CD14-positive monocyte (primary cell): Measurements from ENCODE around the gene MTA2. TPM values are rescaled to one million over a fixed set of nuclear protein-coding genes. Genes with fewer than 3 reads are reported as not detected.

Experiments
- DNase-seq, 3 donors: peaks; one replicate each; pipeline ENCODE4 v3.0.0-alpha.2; 2011 to 2022
- H2AFZ ChIP-seq: 2 replicates; pipeline ENCODE4 v1.6.0; 2012; ENCODE audit warnings: mild to moderate bottlenecking, low read depth, low read length, inconsistent platforms; ENCODE audit not compliant: insufficient read depth, poor library complexity, severe bottlenecking
- H3K27ac ChIP-seq, 2 donors: 1 replicate in 1 of 2; 2 replicates in 1 of 2; pipeline ENCODE4 v1.5.1; 2012 to 2013; ENCODE audit warnings: low read length in 2 of 2, control low read depth in 1 of 2, inconsistent platforms in 1 of 2, low read depth in 1 of 2, mild to moderate bottlenecking in 1 of 2
- H3K27me3 ChIP-seq, 2 donors: one replicate each; pipeline versions ENCODE4 v1.6.0 to v1.6.1; 2011 to 2013; ENCODE audit warnings: low read length in 2 of 2; ENCODE audit not compliant: control insufficient read depth in 2 of 2, insufficient read depth in 2 of 2
- H3K36me3 ChIP-seq, 2 donors: replicated peaks in 1 of 2; 1 replicate in 1 of 2; 2 replicates in 1 of 2; pipeline versions ENCODE4 v1.5.1 to v1.6.1; 2012 to 2013; ENCODE audit warnings: low read length in 2 of 2, control low read depth in 1 of 2, inconsistent platforms in 1 of 2, mild to moderate bottlenecking in 1 of 2; ENCODE audit not compliant: insufficient read depth in 2 of 2, control insufficient read depth in 1 of 2
- H3K4me1 ChIP-seq, 2 donors: 1 replicate in 1 of 2; 2 replicates in 1 of 2; pipeline versions ENCODE4 v1.5.1 to v1.6.1; 2012 to 2013; ENCODE audit warnings: low read length in 2 of 2, control low read depth in 1 of 2, inconsistent platforms in 1 of 2, mild to moderate bottlenecking in 1 of 2, moderate library complexity in 1 of 2; ENCODE audit not compliant: insufficient read depth in 2 of 2, control insufficient read depth in 1 of 2
- H3K4me2 ChIP-seq: replicated peaks from 2 replicates; pipeline ENCODE3; 2012; ENCODE audit warnings: low read length, moderate library complexity, mild to moderate bottlenecking; ENCODE audit not compliant: poor library complexity, severe bottlenecking; ENCODE audit errors: extremely low read depth
- H3K4me3 ChIP-seq, 3 experiments: fragments of 200-600 bp in 1 of 3; sonication (generic) in 1 of 3; replicated peaks in 1 of 3; 1 replicate in 2 of 3; 2 replicates in 1 of 3; pipeline ENCODE4 v1.5.1; 2011 to 2013; ENCODE audit warnings: low read length in 3 of 3, mild to moderate bottlenecking in 3 of 3, control low read depth in 2 of 3, low read depth in 2 of 3, inconsistent platforms in 1 of 3, moderate library complexity in 1 of 3
- H3K79me2 ChIP-seq: 2 replicates; pipeline ENCODE4 v1.6.0; 2012; ENCODE audit warnings: mild to moderate bottlenecking, control low read depth, inconsistent platforms, low read length, moderate library complexity; ENCODE audit not compliant: insufficient read depth
- H3K9ac ChIP-seq: 2 replicates; pipeline ENCODE4 v1.6.0; 2017; ENCODE audit warnings: low read length, mild to moderate bottlenecking; ENCODE audit not compliant: insufficient read depth, poor library complexity, severe bottlenecking
- H3K9me3 ChIP-seq, 2 donors: replicated peaks in 1 of 2; 1 replicate in 1 of 2; 2 replicates in 1 of 2; pipeline versions ENCODE4 v1.5.1 to v1.6.1; 2012 to 2013; ENCODE audit warnings: low read length in 2 of 2, control low read depth in 1 of 2; ENCODE audit not compliant: control insufficient read depth in 1 of 2, insufficient read depth in 1 of 2
- H4K20me1 ChIP-seq: 2 replicates; pipeline ENCODE4 v1.6.0; 2012; ENCODE audit warnings: mild to moderate bottlenecking, low read length, control low read depth, moderate library complexity; ENCODE audit not compliant: insufficient read depth
- H3K27ac Mint-ChIP-seq, 7 donors: one replicate each; pipeline ENCODE4 v1.8.0; 2020; ENCODE audit warnings: mild to moderate bottlenecking in 7 of 7, mixed read lengths in 7 of 7, moderate library complexity in 6 of 7, inconsistent platforms in 2 of 7
- H3K27me3 Mint-ChIP-seq, 3 donors: one replicate each; pipeline ENCODE4 v1.8.0; 2021 to 2022; ENCODE audit warnings: low read depth in 3 of 3, mild to moderate bottlenecking in 3 of 3, mixed read lengths in 3 of 3, moderate library complexity in 3 of 3, inconsistent platforms in 1 of 3
- H3K36me3 Mint-ChIP-seq, 2 donors: one replicate each; pipeline ENCODE4 v1.8.0; 2020; ENCODE audit warnings: mixed read lengths in 2 of 2, inconsistent platforms in 1 of 2, mild to moderate bottlenecking in 1 of 2
- H3K4me1 Mint-ChIP-seq: one replicate; pipeline ENCODE4 v1.8.0; 2020; ENCODE audit warnings: mild to moderate bottlenecking, mixed read lengths
- H3K4me3 Mint-ChIP-seq, 2 donors: one replicate each; pipeline ENCODE4 v1.8.0; 2020; ENCODE audit warnings: mild to moderate bottlenecking in 2 of 2, mixed read lengths in 2 of 2, moderate library complexity in 1 of 2
- H3K9me3 Mint-ChIP-seq, 7 donors: one replicate each; pipeline ENCODE4 v1.8.0; 2020 to 2022; ENCODE audit warnings: mixed read lengths in 7 of 7, mild to moderate bottlenecking in 6 of 7, moderate library complexity in 6 of 7, inconsistent platforms in 2 of 7
- CTCF ChIP-seq: fragments of 200-600 bp; IDR thresholded peaks from one replicate; pipeline ENCODE4 v1.8.0; 2022; ENCODE audit warnings: antibody characterized with exemption, mild to moderate bottlenecking
- WGBS: methylation state at CpG from one replicate; pipeline ENCODE4 v1.1.5; 2013; ENCODE audit warnings: missing lambda C conversion rate; ENCODE audit not compliant: insufficient coverage; 5-methylcytosine and 5-hydroxymethylcytosine counted together
- intact Hi-C, 2 donors: fragments of 100-400 bp; cut with micrococcal nuclease; formaldehyde crosslinking; loops; one replicate each; pipeline versions ENCODE4 v1.15.0 to v1.15.1; 2023
- polyA plus RNA-seq, 3 donors: library from polyadenylated mRNA; depleted of rRNA in 1 of 3; unstranded in 2 of 3; stranded (reverse) in 1 of 3; fragments of 300-500 nt in 2 of 3; fragments of >200 nt in 1 of 3; fragmentation: Illumina TruSeq in 2 of 3; gene quantifications; 1 replicate in 2 of 3; 2 replicates in 1 of 3; pipeline ENCODE4 v1.2.3, GENCODE V29; 2012 to 2021

The MTA2 gene
- polyA plus RNA-seq, 3 donors: 14.0 to 38.6 (median 17.6) TPM

- peaks cover 26 to 47% of the 10 kb centered on the region in 2 donors for H3K36me3 ChIP-seq
Measured at GRCh38 chr11:62603776-62604299, 2.2 kb upstream of the MTA2 start.

GRCh38 chr11:62603072-62603408 lies 1.4 kb upstream of the MTA2 start:
- DNase-seq: no peak
- Histone ChIP-seq H3K4me2 (peak overlapping the region; percentile 98), H3K4me3 (peak overlapping the region in 1 of 3 experiments; percentile 93), H3K9ac (no peak overlapping the region), H3K79me2 (peaks cover 35% of the 10 kb centered on the region), H3K36me3 (peaks cover 33 to 45% of the 10 kb centered on the region in 2 donors), H3K27ac (no peak overlapping the region), H2AFZ (no peak overlapping the region), H4K20me1 (peaks cover 24% of the 10 kb centered on the region), H3K27me3 (no peaks in the 10 kb centered on the region), H3K4me1 (peaks cover 47 to 51% of the 10 kb centered on the region in 2 donors), H3K9me3 (no peaks in the 10 kb centered on the region)
- peak overlapping the region in 2 of 7 donors; percentile 11 to 50 for H3K27ac Mint-ChIP-seq
- peaks cover 55% of the 10 kb centered on the region for H3K4me1 Mint-ChIP-seq
- no peaks in the 10 kb centered on the region for H3K27me3 Mint-ChIP-seq
- no peaks in the 10 kb centered on the region for H3K9me3 Mint-ChIP-seq
- intact Hi-C loops: loop anchor here in 1 of 2 donors (5.0 kb wide), 1 partner anchor 44 kb away; the partner anchor contains the start of gene GANAB
- H3K36me3 Mint-ChIP-seq: peaks cover 57 to 62% of the 10 kb centered on the region in 2 donors
- WGBS: 97% methylated on average over 10 of the region's 13 CpGs
- TF ChIP-seq CTCF: no peak
- peak overlapping the region in 1 of 2 donors; percentile 47 for H3K4me3 Mint-ChIP-seq

More at GRCh38 chr11:62603776-62604299, 2.2 kb upstream of the MTA2 start:
- Mint-ChIP-seq H3K4me1 (peaks cover 54% of the 10 kb centered on the region), H3K4me3 (no peak overlapping the region), H3K27ac (peak overlapping the region in 1 of 7 donors; percentile 20), H3K27me3 (peaks cover 0 to 1% (median 0%) of the 10 kb centered on the region in 3 donors), H3K9me3 (no peaks in the 10 kb centered on the region), H3K36me3 (peaks cover 55 to 59% of the 10 kb centered on the region in 2 donors)
- Histone ChIP-seq H3K4me3 (no peak overlapping the region), H3K4me2 (no peak overlapping the region), H3K27me3 (no peaks in the 10 kb centered on the region), H3K79me2 (peaks cover 27% of the 10 kb centered on the region), H3K9ac (no peak overlapping the region), H3K4me1 (peaks cover 48 to 53% of the 10 kb centered on the region in 2 donors), H2AFZ (no peak overlapping the region), H4K20me1 (peaks cover 16% of the 10 kb centered on the region), H3K27ac (no peak overlapping the region), H3K9me3 (no peaks in the 10 kb centered on the region)
- intact Hi-C loops: loop anchor here in 1 of 2 donors (5.0 kb wide), 1 partner anchor 43 kb away; the partner anchor contains the start of gene GANAB
- 89% methylated on average over 3 of the region's 8 CpGs for WGBS
- no peak for TF ChIP-seq CTCF
- DNase-seq: no peak
